GM19238 (cell line): Measurements from ENCODE around the gene OGG1.

Source experiments
- DNase-seq: peaks from one replicate; pipeline ENCODE4 v3.0.0; 2011; ENCODE audit warnings: low spot score; ENCODE audit not compliant: insufficient read length

OGG1 gene

GRCh38 chr3:9749645-9750555 is at the start of gene OGG1:
Gene OGG1, plus strand, starts transcription at chr3:9749952. Its CDS starts 335 bp downstream, at chr3:9750287.
- peak; percentile 98 for DNase-seq

GRCh38 chr3:9700536-9700935 is 49.2 kb upstream of the OGG1 start:
- no peak for DNase-seq

DNA sequence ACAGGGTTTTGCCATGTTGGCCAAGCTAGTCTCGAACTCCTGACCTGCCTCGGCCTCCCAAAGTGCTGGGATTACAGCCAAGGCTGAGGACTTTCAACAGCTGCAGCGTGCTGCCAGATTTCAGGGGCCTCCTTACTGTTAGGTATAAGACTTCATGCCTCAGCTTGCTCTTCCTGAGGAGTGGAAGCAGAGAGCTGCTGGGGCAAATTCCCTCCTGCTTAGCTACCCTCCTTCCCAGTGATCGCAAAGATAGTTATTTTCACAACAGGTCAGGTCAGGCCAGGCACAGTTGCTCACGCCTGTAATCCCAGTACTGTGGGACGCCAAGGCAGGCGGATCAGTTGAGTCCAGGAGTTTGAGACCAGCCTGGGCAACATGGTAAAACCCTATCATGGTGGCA is 48.7 kb upstream of the OGG1 start:
- no peak for DNase-seq

GRCh38 chr3:9701711-9702110 is 48.0 kb upstream of the OGG1 start:
- no peak for DNase-seq

DNA sequence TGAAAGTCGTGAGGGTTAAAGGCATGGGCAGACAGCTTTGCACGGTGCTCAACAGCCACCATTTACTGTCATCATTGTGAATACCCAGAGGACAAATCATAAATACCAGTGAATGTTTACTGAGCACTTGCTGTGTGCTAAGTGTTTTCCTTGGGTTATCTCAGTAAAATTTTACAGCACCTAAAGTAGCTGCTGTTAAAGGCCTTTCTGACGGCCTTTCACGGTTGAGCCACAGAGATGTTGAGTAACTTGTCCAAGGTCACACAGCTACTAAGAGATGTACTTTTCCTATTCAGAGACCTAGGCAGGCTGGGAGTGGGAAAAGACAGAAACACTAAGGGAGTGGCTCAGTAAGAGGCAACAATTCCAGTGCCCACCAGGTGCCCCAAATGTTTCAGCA is 46.5 kb upstream of the OGG1 start:
- no peak for DNase-seq

GRCh38 chr3:9703736-9704346 is 45.9 kb upstream of the OGG1 start, which contains the start of gene CPNE9:
Gene CPNE9, plus strand, starts transcription at chr3:9703833. Its CDS starts 164 bp downstream, at chr3:9703997.
- no peak for DNase-seq

GRCh38 chr3:9704347-9705322 is 45.1 kb upstream of the OGG1 start:
- no peak for DNase-seq

DNA sequence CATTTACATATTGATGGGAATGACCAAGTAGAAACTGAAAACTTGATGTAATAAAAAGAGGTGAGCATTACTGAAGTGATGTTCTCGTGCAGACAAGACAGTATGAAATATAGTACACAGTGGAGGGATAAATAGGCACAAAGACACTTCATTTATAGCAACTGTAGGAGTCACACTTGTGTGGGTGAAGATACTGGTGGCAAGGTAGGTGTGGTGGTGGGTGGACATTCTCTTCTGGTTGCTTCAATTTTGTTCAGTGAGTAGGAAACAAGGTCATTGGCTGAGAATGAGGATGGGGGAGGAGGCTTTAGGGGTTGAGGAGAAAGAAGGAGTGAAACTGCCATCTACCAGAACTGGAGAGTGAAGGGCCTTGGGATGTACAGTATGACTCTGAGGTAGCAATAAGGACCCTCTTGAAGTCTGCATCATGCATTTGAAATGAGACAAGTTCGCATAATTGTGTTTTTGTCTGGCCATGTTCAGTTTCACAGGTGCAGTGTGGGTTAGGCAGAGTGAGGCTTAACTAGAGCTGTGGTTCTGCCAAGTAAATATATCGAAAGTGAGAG is 39.5 kb upstream of the OGG1 start:
- DNase-seq = no peak

DNA sequence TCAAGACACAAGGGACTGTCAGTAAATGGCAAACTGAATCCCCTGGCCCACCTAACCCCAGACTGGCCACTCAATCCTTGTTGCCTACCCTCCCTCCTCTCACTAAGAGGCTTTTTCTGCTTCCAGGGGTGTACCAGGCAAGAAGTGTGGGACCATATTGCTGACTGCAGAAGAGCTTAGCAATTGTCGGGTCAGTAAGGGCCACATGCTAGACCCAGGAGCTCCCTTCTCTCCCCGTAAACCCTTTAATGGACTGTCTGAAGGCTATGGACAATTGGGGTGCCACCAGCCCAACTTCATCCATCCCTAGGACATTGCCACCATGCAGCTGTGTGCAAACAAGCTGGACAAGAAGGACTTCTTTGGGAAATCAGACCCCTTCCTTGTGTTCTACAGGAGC is 37.3 kb upstream of the OGG1 start:
- DNase-seq = no peak

- no peak for DNase-seq
Observed at GRCh38 chr3:9713142-9713541, 36.6 kb upstream of the OGG1 start.

DNA sequence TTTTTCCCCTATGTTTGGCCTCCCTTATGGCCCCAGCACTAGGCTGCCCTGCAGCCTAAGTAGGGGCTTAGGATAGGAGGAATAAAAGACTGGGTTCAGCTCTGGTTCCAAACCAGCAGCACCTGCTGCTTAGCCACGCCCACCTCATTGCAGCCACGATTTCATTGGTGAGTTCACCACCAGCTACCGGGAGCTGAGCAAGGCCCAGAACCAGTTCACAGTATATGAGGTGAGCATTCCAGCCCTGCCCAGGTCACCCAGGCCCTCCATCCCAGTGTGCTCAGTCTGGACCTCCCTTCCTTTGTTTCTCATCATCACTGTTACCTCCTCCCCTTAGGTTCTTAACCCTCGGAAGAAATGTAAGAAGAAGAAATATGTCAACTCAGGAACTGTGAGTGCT is 34.6 kb upstream of the OGG1 start:
- DNase-seq = no peak

GRCh38 chr3:9715764-9716437 is 33.9 kb upstream of the OGG1 start:
- DNase-seq = no peak

- DNase-seq = no peak
Observed at GRCh38 chr3:9716801-9717555, 32.8 kb upstream of the OGG1 start.

GRCh38 chr3:9717563-9717962 is 32.2 kb upstream of the OGG1 start:
- no peak for DNase-seq

- DNase-seq = no peak
Observed at GRCh38 chr3:9718118-9718517, 31.6 kb upstream of the OGG1 start.

GRCh38 chr3:9721015-9721699 is 28.6 kb upstream of the OGG1 start:
- DNase-seq = no peak

- no peak for DNase-seq
Observed at GRCh38 chr3:9721700-9722060, 28.1 kb upstream of the OGG1 start.

DNA sequence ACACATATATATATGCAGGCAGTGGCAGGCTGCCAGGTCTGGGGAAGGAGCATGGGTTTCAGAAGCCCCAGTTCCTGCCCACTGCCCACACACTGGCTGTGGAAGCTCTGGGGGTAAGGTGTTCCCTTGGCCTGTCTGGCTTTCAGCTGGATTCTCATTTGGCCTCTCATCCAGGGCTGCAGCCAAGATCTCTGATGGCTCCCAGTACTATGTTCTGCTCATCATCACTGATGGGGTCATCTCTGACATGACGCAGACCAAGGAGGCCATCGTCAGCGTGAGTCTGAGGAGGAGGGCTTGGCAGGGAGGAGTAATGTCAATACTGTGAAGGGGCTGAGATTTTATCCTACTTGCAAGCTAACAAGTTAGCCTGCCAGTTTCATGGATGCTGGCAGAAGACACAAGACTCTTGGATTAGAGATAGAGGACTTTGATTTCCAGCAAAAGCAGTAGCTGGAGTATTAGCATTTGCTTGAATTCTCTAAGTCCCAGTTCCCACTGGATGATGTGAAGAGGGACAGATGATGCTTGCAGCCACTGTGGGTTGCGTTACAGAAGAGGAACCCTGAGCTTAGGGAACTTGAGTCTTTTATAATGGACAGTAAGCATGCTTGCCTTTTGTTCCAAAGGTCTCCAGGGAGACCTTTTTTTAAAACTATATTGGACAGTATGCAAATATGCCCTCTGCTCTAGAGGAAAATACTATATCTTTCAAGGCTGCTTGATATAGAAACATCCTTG is 23.8 kb upstream of the OGG1 start:
- no peak for DNase-seq
